ENCODE measurements around the gene LURAP1L.

Gene LURAP1L

GRCh38 chr9:12774861-12775678 is at the start of gene LURAP1L:
TSS of gene LURAP1L (plus strand) at chr9:12775020. CDS start at chr9:12775716, 696 bp downstream.
- no peak for DNase-seq (ENCODE audit: low read depth in 3 of 3)

GRCh38 chr9:12726795-12727194 is 48.0 kb upstream of the LURAP1L start:
- DNase-seq (ENCODE audit: low read depth in 3 of 3): no peak

GRCh38 chr9:12730198-12730597 is 44.6 kb upstream of the LURAP1L start:
- no peak for DNase-seq (ENCODE audit: low read depth in 3 of 3)

- DNase-seq (ENCODE audit: low read depth in 3 of 3): no peak
Observed at GRCh38 chr9:12730927-12731326, 43.9 kb upstream of the LURAP1L start.

GRCh38 chr9:12732971-12733370 is 41.8 kb upstream of the LURAP1L start:
- no peak for DNase-seq (ENCODE audit: low read depth in 3 of 3)

- no peak for DNase-seq (ENCODE audit: low read depth in 3 of 3)
Observed at GRCh38 chr9:12735665-12736064, 39.2 kb upstream of the LURAP1L start.

- DNase-seq (ENCODE audit: low read depth in 3 of 3): no peak
Observed at GRCh38 chr9:12737871-12738270, 36.9 kb upstream of the LURAP1L start.

- DNase-seq (ENCODE audit: low read depth in 3 of 3): no peak
Observed at GRCh38 chr9:12739014-12739652, 35.7 kb upstream of the LURAP1L start.

- DNase-seq (ENCODE audit: low read depth in 3 of 3): no peak
Observed at GRCh38 chr9:12740845-12741244, 34.0 kb upstream of the LURAP1L start.

- DNase-seq (ENCODE audit: low read depth in 3 of 3): no peak
Observed at GRCh38 chr9:12748016-12748415, 26.8 kb upstream of the LURAP1L start.

- no peak for DNase-seq (ENCODE audit: low read depth in 3 of 3)
Observed at GRCh38 chr9:12748954-12749353, 25.9 kb upstream of the LURAP1L start.

- DNase-seq (ENCODE audit: low read depth in 3 of 3): no peak
Observed at GRCh38 chr9:12753931-12754330, 20.9 kb upstream of the LURAP1L start.

GRCh38 chr9:12759761-12760160 is 15.1 kb upstream of the LURAP1L start:
- DNase-seq (ENCODE audit: low read depth in 3 of 3): no peak

GRCh38 chr9:12760758-12761157 is 14.1 kb upstream of the LURAP1L start:
- DNase-seq (ENCODE audit: low read depth in 3 of 3): no peak

GRCh38 chr9:12764150-12764549 is 10.7 kb upstream of the LURAP1L start:
- DNase-seq (ENCODE audit: low read depth in 3 of 3): no peak

GRCh38 chr9:12765088-12765798 is 9.6 kb upstream of the LURAP1L start:
- no peak for DNase-seq (ENCODE audit: low read depth in 3 of 3)

GRCh38 chr9:12766357-12766756 is 8.5 kb upstream of the LURAP1L start:
- no peak for DNase-seq (ENCODE audit: low read depth in 3 of 3)

GRCh38 chr9:12770261-12770660 is 4.6 kb upstream of the LURAP1L start:
- no peak for DNase-seq (ENCODE audit: low read depth in 3 of 3)

GRCh38 chr9:12771891-12772290 is 2.9 kb upstream of the LURAP1L start:
- no peak for DNase-seq (ENCODE audit: low read depth in 3 of 3)

- no peak for DNase-seq (ENCODE audit: low read depth in 3 of 3)
Observed at GRCh38 chr9:12773562-12773961, 1.3 kb upstream of the LURAP1L start.

- no peak for DNase-seq (ENCODE audit: low read depth in 3 of 3)
Observed at GRCh38 chr9:12775679-12776512, 1.1 kb downstream of the LURAP1L start.

All from stimulated activated CD4-positive, alpha-beta T cell treated with anti-CD3 and anti-CD28 coated beads, TNF-alpha, amount 100 ng/mL, for 48 hours (primary cell).